ENCODE measurements around the gene GLIS2.

GLIS2 gene

DNA sequence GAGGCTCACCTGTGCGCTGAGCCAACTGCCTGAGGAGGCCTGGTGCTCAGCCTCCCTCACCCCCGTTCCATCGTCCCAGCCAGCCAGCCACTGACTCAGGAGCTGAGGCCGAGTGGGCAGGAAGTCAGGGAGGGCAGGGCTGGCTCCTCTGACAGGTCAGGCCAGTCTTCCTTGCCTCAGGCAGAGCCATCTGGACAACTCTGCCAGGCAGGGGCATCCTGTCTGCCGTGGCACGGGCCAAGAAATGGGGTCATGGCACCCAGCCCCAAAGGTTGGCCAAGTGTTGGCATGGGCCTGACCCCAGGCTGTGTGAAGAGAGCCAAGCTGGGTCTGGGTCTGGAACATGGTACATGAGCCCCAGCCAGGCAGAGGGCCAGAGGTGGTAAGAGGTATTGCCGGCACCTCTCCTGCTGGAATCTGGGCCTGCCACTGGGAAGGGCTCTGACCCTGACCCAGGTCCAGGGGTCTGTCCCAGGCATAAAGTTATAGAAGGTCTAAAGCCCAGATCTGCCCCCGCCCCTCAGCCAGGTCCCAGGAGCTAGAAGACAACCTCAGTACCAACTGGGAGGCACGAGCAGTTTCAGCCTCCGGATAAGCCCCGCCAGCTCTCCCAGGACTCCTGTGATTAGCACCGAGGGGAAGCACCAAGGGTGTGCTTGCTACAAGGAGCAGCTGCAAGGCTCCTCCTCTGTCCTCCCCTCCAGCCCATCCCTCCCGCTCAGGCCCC lies 53.3 kb downstream of the GLIS2 start:
- no peak for DNase-seq (ENCODE audit: low read depth in 2 of 2)

DNA sequence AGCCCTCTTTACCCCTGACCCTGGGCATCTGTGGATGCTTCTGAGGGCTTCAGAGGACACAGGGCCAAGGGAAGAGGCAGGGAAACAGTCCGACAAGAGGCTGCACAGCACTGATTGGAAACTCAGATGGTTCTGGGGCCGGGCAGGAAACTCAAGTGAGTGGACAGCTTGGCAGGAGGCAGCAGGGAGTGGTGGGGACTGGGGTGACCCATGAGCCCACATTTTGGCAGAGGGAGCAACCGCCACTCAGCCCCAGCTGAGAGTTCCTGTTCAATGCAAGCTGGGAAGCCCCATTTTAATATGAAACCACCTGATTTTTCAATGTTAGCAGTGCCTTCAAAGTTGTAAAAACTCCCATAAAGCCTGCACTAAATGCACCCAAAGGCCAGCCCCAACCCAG lies 54.3 kb downstream of the GLIS2 start:
- DNase-seq (ENCODE audit: low read depth in 2 of 2), result no peak

DNA sequence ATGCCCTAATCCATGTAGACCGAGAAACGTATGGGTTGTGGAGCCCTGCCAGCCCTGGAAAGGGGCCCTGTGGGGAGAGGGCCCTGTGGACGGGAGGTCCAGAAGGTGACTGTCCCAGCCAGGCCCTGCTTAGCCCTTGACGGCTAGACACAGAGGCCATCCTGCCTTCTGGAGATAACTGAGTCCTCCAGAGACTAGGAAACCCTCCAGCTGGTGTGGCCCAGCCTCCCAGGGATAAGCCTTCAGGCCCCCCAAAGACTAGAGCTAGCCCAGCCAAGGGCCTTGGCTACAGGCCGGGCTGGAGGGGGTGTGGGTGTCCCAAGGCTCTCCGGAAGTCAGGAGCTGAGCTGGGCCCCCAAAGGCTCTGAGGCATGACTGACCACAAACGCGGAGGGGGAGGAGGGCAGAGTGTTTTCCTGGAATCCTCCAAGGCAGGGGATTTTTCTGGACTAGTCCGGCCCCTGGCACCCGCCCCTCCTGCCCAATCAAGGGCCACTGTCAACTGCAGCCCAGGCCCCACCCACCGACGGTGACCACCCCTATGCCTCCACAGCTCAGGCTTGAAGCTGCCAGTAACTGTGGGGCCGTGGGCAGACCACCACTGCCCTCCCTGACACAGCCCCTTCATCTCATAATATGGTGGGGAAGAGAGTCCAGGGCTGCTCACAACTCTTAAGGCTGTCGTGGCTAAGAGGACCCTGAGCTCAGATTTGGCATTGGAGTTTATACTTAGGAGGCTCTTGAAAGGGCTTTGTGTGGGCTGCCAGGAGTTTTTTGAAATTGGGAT lies 54.9 kb downstream of the GLIS2 start:
- no peak for DNase-seq (ENCODE audit: low read depth in 2 of 2)

DNA sequence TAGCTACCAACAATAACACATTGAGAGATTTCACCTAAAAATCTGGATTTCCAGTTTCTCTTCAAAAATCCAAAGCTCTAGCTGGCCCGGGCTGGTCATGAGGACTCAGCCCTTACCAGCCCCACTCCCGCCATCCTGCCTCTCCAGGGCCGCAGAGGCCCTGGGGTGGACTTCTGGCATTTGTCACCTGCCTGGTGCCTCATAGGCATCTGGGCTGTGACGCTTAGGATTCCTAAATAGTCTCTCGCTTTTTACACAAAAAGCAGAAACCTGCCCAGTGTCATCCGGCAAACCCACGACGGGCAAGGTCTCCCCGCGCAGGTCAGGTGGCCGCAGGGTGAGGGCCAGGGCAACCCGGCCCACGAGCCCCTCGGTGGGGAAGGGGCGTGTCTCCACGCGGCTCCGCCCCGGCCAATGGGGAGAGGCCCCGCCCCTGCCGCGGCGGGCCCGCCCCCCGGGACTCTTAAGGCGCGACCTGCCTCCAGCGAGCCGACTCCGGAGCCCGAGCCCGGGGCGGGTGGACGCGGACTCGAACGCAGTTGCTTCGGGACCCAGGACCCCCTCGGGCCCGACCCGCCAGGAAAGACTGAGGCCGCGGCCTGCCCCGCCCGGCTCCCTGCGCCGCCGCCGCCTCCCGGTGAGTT lies 55.6 kb downstream of the GLIS2 start, which contains the start of gene VASN:
Gene VASN, plus strand, starts transcription at position 492 of the 644 bp plus-strand sequence. CDS start 9,030 bp downstream, outside the sequence.
- DNase-seq (ENCODE audit: low read depth in 2 of 2), result peak; percentile 39 to 41

DNA sequence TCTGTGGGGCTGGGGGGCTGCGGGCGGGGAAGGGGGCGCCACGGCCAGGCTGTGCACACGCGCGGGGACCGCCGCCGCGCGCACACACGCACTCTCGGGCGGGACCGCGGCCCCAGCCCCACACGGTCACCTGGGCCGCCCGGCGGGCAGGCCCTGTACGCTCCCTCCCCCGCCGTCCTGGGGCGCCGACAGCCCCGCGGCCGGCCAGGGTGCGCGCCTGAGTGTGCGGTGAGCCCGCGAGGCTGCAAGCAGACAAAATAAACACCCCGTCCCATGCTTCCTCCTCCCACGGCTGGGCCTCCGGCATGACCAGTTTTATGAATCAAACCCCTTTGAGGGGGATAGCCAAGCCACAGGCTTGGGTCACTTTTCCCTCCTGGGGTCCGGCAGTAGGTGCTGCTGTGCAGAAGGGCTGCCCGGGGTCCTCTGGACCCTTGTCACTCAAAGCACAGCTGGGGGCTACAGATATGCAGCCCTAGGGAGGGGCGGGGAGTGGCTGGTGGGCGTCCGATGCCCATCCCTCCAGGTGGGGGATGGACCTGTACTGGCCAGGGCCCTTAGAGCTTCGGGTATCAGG lies 56.2 kb downstream of the GLIS2 start:
- DNase-seq (ENCODE audit: low read depth in 2 of 2), result no peak

DNA sequence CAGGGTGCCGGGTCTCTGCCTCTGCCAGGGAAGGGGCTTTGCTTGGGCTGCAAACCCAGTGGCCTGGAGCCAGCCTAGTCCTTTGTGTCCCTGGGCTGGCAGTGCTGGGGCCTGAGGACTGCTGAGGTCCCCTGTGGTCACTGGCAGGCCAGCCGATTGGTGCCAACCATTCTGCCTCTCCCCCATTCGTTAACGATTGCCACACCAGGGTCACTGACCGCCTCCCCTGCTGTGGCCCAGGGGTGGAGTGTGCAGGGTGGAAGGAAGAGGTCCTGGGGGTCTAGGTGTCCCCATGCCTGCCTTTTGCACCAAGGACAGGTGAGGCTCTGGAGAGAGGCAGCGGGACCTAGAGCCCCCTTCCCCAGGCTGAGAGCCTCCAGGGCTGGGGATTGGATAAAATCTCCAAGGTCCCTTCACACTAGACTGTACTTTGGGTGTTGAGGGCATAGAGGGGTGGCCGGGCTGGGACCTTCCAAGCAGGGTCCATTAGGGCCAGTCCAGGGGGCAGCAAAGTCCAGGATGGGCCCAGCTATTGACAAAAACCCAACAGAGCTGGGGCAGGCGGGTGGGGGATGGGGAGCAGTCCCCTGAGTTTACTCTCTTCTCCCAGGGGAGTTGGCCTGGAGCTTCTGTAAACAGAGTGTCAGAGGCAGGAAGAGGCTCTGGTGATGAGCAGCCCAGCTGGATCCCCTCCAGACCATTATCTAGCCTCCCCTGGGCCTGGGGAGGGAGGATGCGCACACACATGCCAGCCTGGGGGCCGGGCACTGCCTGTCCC lies 56.9 kb downstream of the GLIS2 start:
- DNase-seq (ENCODE audit: low read depth in 2 of 2), result no peak

DNA sequence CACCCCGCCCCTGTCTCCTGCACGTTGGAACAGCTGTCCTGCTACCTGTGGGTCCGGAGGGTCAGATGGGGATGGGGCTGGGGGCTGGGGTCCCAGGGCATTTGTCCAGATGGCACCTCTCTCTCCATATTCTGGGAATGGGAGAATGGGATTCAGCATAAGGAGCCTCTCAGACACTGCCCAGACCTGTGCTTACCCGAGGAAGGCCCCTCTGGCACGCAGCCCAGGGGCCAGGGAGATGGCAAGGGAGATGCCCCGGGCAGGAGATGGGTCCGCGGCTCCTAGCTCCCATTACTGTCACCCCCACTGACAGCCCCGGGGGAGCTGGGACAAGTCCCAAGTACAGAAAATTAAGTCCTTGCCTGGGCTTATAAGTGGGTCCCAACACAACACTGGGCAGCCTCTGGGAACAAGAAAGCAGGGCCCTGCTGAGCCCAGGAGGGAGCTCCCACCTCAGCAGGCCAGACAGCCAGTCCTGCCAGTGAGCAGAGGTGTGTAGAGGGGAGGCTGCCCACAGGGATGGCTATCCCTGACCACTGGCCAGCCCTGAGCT lies 57.6 kb downstream of the GLIS2 start:
- no peak for DNase-seq (ENCODE audit: low read depth in 2 of 2)

DNA sequence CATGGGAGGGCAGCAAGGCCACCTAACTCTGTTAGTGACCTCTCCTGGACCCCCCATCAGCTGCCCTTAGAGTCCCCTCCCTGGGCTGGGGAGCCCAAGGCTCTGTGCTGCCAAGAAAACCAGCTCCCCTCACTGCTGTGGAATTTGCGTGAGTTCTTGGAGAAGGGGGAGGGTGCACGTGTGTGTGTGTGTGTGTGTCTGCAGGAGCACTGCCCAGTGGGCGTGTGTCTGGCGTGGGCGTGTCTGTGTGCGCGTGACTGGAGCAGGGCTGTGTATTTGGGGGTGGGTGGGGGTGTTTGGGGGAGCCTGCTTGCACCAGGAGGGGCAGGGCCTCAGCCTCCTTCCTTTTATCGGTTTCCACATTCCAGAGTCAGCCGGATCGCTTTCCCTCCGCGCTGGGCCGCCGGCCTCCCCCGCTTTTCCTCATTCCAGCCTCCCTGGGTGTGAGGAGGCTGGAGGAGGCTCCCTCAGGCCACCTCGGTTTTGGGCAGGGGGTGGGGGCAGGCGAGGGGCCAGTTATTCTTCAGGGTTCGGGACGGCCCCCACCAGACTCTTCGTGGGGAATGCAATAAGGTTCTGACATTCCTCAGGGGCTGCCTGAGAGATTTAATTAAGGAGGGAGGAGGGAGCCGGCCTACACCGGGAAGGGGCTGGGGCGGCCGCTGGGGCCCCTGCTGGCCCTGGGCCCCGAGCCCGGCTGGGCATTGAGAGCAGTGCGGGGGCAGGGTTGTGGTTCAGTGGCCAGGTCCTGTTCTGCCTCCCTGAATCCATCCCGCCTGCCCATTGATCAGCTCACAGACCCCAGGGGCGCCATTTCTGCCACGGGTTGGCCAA lies 58.3 kb downstream of the GLIS2 start:
- DNase-seq (ENCODE audit: low read depth in 2 of 2), result no peak

DNA sequence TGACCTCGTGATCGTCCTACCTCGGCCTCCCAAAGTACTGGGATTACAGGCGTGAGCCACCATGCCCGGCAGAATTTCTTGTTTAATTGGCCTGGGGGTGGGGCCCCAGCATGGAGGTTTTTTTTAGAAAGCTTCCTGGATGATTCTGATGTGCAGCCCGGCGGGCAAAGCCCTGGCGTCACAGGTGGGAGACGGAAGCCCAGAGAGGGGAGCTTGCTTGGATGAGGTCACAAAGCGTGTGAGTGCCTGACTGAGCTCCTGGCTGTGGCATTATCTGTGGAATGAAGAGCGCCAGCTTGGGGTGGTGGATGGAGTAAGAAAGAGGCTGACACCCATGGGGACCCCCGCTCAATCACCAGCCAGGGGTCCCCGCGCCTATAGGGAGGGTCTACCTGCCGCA lies 59.9 kb downstream of the GLIS2 start:
- DNase-seq (ENCODE audit: low read depth in 2 of 2), result no peak

DNA sequence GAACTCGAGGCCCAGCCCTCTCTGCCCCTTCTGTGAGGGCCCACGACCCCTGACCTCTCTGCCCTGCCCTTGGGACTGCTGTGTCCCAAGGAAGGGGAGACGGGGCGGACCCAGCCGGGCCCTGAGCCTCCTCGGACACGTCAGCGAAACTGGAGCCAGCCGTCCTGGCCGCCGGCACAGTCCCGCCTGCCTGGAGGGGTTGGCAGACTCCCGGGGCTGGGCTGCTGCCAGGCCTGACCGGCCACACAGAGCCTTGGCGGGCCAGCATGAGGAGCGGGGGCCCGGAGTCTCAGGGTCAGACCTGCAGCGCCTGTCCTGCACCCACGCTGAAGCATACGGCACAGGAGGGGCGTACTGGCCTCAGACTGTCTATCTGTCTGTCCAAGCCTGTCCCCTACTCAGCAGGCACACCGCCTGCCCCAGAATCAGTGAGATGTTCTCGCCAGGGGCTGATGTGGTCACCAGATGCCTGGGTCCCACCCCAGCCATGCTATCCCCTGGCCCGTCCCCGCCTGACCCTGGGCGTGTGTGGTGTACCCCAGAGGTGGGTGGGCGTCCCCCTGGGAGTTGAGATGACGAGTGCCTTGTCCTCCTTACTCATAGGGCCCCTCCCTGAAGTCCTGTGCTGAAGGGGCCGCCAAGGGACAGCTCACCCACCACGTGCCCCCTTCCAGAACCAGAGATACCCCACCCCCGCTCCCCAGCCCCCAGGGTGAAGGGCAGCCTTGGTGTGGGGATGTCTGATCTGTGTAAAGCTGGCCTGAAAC lies 60.4 kb downstream of the GLIS2 start:
- no peak for DNase-seq (ENCODE audit: low read depth in 2 of 2)

DNA sequence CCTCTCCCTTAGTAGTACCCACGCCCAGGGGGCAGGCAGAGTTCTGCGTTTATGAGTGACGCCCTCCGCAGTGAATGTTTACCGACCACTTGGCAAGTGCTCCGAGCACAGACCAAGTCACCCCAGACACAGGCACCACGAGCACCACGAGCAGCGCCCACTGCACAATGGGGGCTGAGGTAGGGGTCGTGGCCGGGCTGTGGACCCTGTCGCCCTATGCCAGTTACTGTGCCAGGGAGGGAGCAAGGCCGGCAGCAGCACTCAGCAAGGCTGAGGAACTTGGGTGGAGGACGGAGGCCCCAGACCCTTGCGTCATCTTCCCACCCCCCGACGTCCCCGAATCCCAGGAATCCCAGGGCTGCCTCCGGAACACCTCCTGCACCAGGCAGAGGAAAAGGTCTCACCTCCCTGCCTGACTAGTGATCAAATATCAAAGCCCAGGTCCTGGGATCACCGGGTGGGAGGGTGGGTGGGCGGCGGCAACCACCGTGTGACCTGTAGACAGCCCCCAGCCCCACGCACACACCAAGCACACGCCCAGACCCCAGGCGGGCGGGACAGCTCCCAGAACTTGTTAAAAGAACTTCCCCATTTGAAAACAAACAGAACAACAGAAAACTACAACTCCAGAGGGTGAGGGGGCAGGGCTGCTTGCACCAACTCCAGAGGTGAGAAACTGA lies 61.2 kb downstream of the GLIS2 start:
- DNase-seq (ENCODE audit: low read depth in 2 of 2), result no peak

DNA sequence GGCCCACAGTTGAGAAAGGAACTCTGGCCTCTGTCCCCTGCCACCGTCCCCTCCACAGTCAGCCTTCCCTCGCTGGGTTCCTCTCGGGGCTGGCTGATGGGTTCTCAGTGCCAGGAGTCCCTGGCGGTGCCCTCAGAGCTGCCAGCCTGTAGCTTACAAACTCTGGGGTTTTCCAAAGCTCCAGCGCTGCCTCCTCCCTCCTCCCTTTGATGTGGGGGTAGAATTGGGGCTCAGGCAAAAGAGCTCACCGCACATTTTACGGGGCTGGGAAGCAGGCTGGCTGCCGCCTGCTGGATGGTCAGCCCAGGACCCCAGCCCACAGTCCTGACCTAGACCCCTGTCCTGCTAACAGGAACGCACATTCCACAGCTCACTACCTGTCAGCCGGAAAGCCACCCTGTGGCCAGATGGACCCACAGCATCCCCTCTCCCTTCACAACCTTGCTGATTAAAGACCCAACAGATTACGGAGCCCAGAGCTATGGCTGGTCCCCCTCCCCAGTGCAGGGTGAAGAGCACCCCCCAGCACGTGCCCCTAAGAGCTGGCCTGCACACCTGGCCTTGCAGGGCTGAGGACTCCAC lies 61.8 kb downstream of the GLIS2 start:
- no peak for DNase-seq (ENCODE audit: low read depth in 2 of 2)

DNA sequence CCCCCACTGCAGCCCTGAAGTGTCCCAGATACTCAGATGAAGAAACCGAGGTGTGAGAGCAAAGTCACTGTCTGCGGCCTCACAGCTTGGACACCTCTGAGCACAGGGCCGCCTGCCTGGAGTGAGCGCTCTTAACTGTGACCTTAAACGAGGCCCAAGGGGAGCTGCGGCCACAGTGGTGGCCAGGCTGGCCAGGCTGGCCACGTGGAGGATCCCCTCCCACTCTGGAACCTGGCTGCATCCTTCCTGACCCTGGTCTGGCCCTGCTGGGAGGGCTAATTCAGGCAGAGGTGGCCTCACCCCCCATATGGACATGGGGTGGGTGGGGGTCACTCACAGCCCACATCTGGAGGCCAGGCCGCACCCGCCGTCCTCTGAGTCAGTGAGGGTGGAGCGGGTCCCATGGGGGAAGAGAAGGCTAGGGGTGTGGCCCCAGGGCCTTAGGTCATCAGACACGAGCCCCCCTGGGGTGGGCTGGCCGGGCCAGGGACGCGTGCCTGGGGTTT lies 62.3 kb downstream of the GLIS2 start:
- DNase-seq (ENCODE audit: low read depth in 2 of 2), result no peak

DNA sequence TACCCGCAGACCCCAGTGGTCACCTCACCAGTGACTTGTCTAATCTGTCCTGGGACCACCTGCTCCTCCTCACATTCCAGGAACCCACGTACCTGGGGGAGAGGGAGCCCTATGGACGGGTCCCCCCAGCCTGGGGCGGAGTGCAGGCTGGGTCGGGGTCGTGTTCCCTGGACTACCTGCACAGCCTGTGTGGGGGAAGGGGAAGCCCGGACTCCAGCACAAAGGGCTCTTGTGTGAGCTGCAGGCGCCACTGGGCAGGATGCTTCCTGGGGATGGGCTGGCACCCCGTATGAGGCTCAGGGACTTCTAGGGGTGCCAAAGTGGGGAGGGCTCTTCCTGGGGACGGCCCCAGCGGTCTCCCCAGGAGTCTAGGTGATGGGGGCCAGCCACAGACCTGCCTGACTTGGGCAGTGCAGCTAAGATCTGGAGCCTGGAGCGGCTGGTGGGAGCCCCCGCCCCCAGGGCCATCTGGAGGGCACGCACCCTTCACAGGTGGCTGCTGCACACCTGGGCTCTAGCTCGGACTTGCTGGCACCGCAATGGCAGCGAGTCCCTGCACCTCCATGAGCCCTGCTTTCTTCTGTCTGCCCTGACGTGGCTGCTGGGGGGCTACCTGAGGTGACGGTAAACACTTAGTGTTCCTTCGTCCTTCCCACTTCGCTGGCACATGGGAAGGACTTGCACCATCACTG lies 63.3 kb downstream of the GLIS2 start:
- no peak for DNase-seq (ENCODE audit: low read depth in 2 of 2)

DNA sequence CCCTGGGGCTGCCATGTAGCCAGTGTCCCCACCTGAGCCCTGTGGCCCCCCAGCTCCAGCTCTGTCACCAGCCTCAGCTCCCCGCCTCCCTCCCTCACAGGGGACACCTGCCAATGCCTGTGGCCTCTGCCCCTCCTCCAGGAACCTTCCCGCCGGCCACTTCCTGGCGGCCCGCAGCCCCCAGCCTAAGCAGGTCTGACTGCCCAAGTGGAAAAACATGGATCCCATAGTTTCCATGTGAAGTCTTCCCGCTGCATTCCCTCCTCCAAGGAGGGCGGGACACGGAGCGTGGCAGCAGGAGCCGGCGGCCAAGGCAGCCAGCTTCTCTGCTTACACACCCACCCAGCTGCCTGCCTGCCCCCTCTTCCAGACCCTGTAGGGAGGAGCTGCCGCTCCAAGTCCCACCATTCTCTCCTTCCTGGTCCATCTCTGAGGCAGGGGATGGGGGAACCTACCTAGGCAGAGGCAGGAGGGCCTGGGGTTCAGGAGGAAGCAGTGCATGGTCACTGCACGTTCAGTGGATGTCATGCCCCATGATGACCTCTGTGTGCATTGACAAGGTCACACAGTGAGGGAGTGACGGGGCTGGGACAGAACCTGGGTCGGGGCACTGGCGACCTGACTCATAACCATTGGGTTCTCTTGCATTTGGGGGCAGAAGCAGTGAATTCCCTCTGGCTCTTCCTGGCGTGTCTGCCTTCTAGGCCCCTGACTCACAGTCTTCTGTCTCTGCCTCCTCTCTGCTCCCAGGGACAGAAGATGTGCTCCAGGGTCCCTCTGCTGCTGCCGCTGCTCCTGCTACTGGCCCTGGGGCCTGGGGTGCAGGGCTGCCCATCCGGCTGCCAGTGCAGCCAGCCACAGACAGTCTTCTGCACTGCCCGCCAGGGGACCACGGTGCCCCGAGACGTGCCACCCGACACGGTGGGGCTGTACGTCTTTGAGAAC lies 64.5 kb downstream of the GLIS2 start:
- no peak for DNase-seq (ENCODE audit: low read depth in 2 of 2)

DNA sequence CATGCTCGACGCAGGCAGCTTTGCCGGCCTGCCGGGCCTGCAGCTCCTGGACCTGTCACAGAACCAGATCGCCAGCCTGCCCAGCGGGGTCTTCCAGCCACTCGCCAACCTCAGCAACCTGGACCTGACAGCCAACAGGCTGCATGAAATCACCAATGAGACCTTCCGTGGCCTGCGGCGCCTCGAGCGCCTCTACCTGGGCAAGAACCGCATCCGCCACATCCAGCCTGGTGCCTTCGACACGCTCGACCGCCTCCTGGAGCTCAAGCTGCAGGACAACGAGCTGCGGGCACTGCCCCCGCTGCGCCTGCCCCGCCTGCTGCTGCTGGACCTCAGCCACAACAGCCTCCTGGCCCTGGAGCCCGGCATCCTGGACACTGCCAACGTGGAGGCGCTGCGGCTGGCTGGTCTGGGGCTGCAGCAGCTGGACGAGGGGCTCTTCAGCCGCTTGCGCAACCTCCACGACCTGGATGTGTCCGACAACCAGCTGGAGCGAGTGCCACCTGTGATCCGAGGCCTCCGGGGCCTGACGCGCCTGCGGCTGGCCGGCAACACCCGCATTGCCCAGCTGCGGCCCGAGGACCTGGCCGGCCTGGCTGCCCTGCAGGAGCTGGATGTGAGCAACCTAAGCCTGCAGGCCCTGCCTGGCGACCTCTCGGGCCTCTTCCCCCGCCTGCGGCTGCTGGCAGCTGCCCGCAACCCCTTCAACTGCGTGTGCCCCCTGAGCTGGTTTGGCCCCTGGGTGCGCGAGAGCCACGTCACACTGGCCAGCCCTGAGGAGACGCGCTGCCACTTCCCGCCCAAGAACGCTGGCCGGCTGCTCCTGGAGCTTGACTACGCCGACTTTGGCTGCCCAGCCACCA lies 65.4 kb downstream of the GLIS2 start:
- no peak for DNase-seq (ENCODE audit: low read depth in 2 of 2)
